CD14-positive monocyte (primary cell): ENCODE results near the gene SLIT3. TPM values are rescaled to one million over a fixed set of nuclear protein-coding genes. Genes with fewer than 3 reads are reported as not detected.

Experiments used
- DNase-seq, 3 donors: peaks; one replicate each; pipeline ENCODE4 v3.0.0-alpha.2; 2011 to 2022
- H2AFZ ChIP-seq: 2 replicates; pipeline ENCODE4 v1.6.0; 2012; ENCODE audit warnings: mild to moderate bottlenecking, low read depth, low read length, inconsistent platforms; ENCODE audit not compliant: insufficient read depth, poor library complexity, severe bottlenecking
- H3K27ac ChIP-seq, 2 donors: 1 replicate in 1 of 2; 2 replicates in 1 of 2; pipeline ENCODE4 v1.5.1; 2012 to 2013; ENCODE audit warnings: low read length in 2 of 2, control low read depth in 1 of 2, inconsistent platforms in 1 of 2, low read depth in 1 of 2, mild to moderate bottlenecking in 1 of 2
- H3K27me3 ChIP-seq, 2 donors: one replicate each; pipeline versions ENCODE4 v1.6.0 to v1.6.1; 2011 to 2013; ENCODE audit warnings: low read length in 2 of 2; ENCODE audit not compliant: control insufficient read depth in 2 of 2, insufficient read depth in 2 of 2
- H3K36me3 ChIP-seq, 2 donors: replicated peaks in 1 of 2; 1 replicate in 1 of 2; 2 replicates in 1 of 2; pipeline versions ENCODE4 v1.5.1 to v1.6.1; 2012 to 2013; ENCODE audit warnings: low read length in 2 of 2, control low read depth in 1 of 2, inconsistent platforms in 1 of 2, mild to moderate bottlenecking in 1 of 2; ENCODE audit not compliant: insufficient read depth in 2 of 2, control insufficient read depth in 1 of 2
- H3K4me1 ChIP-seq, 2 donors: 1 replicate in 1 of 2; 2 replicates in 1 of 2; pipeline versions ENCODE4 v1.5.1 to v1.6.1; 2012 to 2013; ENCODE audit warnings: low read length in 2 of 2, control low read depth in 1 of 2, inconsistent platforms in 1 of 2, mild to moderate bottlenecking in 1 of 2, moderate library complexity in 1 of 2; ENCODE audit not compliant: insufficient read depth in 2 of 2, control insufficient read depth in 1 of 2
- H3K4me2 ChIP-seq: replicated peaks from 2 replicates; pipeline ENCODE3; 2012; ENCODE audit warnings: low read length, moderate library complexity, mild to moderate bottlenecking; ENCODE audit not compliant: poor library complexity, severe bottlenecking; ENCODE audit errors: extremely low read depth
- H3K4me3 ChIP-seq, 3 experiments: fragments of 200-600 bp in 1 of 3; sonication (generic) in 1 of 3; replicated peaks in 1 of 3; 1 replicate in 2 of 3; 2 replicates in 1 of 3; pipeline ENCODE4 v1.5.1; 2011 to 2013; ENCODE audit warnings: low read length in 3 of 3, mild to moderate bottlenecking in 3 of 3, control low read depth in 2 of 3, low read depth in 2 of 3, inconsistent platforms in 1 of 3, moderate library complexity in 1 of 3
- H3K79me2 ChIP-seq: 2 replicates; pipeline ENCODE4 v1.6.0; 2012; ENCODE audit warnings: mild to moderate bottlenecking, control low read depth, inconsistent platforms, low read length, moderate library complexity; ENCODE audit not compliant: insufficient read depth
- H3K9ac ChIP-seq: 2 replicates; pipeline ENCODE4 v1.6.0; 2017; ENCODE audit warnings: low read length, mild to moderate bottlenecking; ENCODE audit not compliant: insufficient read depth, poor library complexity, severe bottlenecking
- H3K9me3 ChIP-seq, 2 donors: replicated peaks in 1 of 2; 1 replicate in 1 of 2; 2 replicates in 1 of 2; pipeline versions ENCODE4 v1.5.1 to v1.6.1; 2012 to 2013; ENCODE audit warnings: low read length in 2 of 2, control low read depth in 1 of 2; ENCODE audit not compliant: control insufficient read depth in 1 of 2, insufficient read depth in 1 of 2
- H4K20me1 ChIP-seq: 2 replicates; pipeline ENCODE4 v1.6.0; 2012; ENCODE audit warnings: mild to moderate bottlenecking, low read length, control low read depth, moderate library complexity; ENCODE audit not compliant: insufficient read depth
- H3K27ac Mint-ChIP-seq, 7 donors: one replicate each; pipeline ENCODE4 v1.8.0; 2020; ENCODE audit warnings: mild to moderate bottlenecking in 7 of 7, mixed read lengths in 7 of 7, moderate library complexity in 6 of 7, inconsistent platforms in 2 of 7
- H3K27me3 Mint-ChIP-seq, 3 donors: one replicate each; pipeline ENCODE4 v1.8.0; 2021 to 2022; ENCODE audit warnings: low read depth in 3 of 3, mild to moderate bottlenecking in 3 of 3, mixed read lengths in 3 of 3, moderate library complexity in 3 of 3, inconsistent platforms in 1 of 3
- H3K36me3 Mint-ChIP-seq, 2 donors: one replicate each; pipeline ENCODE4 v1.8.0; 2020; ENCODE audit warnings: mixed read lengths in 2 of 2, inconsistent platforms in 1 of 2, mild to moderate bottlenecking in 1 of 2
- H3K4me1 Mint-ChIP-seq: one replicate; pipeline ENCODE4 v1.8.0; 2020; ENCODE audit warnings: mild to moderate bottlenecking, mixed read lengths
- H3K4me3 Mint-ChIP-seq, 2 donors: one replicate each; pipeline ENCODE4 v1.8.0; 2020; ENCODE audit warnings: mild to moderate bottlenecking in 2 of 2, mixed read lengths in 2 of 2, moderate library complexity in 1 of 2
- H3K9me3 Mint-ChIP-seq, 7 donors: one replicate each; pipeline ENCODE4 v1.8.0; 2020 to 2022; ENCODE audit warnings: mixed read lengths in 7 of 7, mild to moderate bottlenecking in 6 of 7, moderate library complexity in 6 of 7, inconsistent platforms in 2 of 7
- CTCF ChIP-seq: fragments of 200-600 bp; IDR thresholded peaks from one replicate; pipeline ENCODE4 v1.8.0; 2022; ENCODE audit warnings: antibody characterized with exemption, mild to moderate bottlenecking
- WGBS: methylation state at CpG from one replicate; pipeline ENCODE4 v1.1.5; 2013; ENCODE audit warnings: missing lambda C conversion rate; ENCODE audit not compliant: insufficient coverage; 5-methylcytosine and 5-hydroxymethylcytosine counted together
- intact Hi-C, 2 donors: fragments of 100-400 bp; cut with micrococcal nuclease; formaldehyde crosslinking; loops; one replicate each; pipeline versions ENCODE4 v1.15.0 to v1.15.1; 2023
- polyA plus RNA-seq, 3 donors: library from polyadenylated mRNA; depleted of rRNA in 1 of 3; unstranded in 2 of 3; stranded (reverse) in 1 of 3; fragments of 300-500 nt in 2 of 3; fragments of >200 nt in 1 of 3; fragmentation: Illumina TruSeq in 2 of 3; gene quantifications; 1 replicate in 2 of 3; 2 replicates in 1 of 3; pipeline ENCODE4 v1.2.3, GENCODE V29; 2012 to 2021

Gene SLIT3
- polyA plus RNA-seq, 3 donors, result not detected

GRCh38 chr5:169325273-169325672, 24.3 kb upstream of the SLIT3 start:
- Histone ChIP-seq H3K27me3 (no peaks in the 10 kb centered on the region), H3K4me1 (no peaks in the 10 kb centered on the region), H3K9ac (no peak overlapping the region), H3K4me2 (no peak overlapping the region), H3K27ac (no peak overlapping the region), H3K36me3 (no peaks in the 10 kb centered on the region), H2AFZ (no peak overlapping the region), H3K79me2 (no peaks in the 10 kb centered on the region), H3K4me3 (no peak overlapping the region), H4K20me1 (no peaks in the 10 kb centered on the region), H3K9me3 (no peaks in the 10 kb centered on the region)
- intact Hi-C loops, result no loop called here
- TF ChIP-seq CTCF, result no peak
- Mint-ChIP-seq H3K27ac (no peak overlapping the region), H3K4me1 (no peaks in the 10 kb centered on the region), H3K4me3 (no peak overlapping the region), H3K27me3 (peaks cover 3 to 7% (median 6%) of the 10 kb centered on the region in 3 donors), H3K36me3 (no peaks in the 10 kb centered on the region), H3K9me3 (peaks cover 0 to 2% (median 1%) of the 10 kb centered on the region in 7 donors)
- 83% methylated on average over 2 of the region's 2 CpGs for WGBS
- DNase-seq, result no peak

- Histone ChIP-seq H3K4me1 (no peaks in the 10 kb centered on the region), H3K4me3 (no peak overlapping the region), H3K4me2 (no peak overlapping the region), H3K36me3 (no peaks in the 10 kb centered on the region), H3K27ac (no peak overlapping the region), H2AFZ (no peak overlapping the region), H3K9ac (no peak overlapping the region), H3K79me2 (no peaks in the 10 kb centered on the region), H3K9me3 (no peaks in the 10 kb centered on the region), H4K20me1 (no peaks in the 10 kb centered on the region), H3K27me3 (no peaks in the 10 kb centered on the region)
- Mint-ChIP-seq H3K36me3 (no peaks in the 10 kb centered on the region), H3K27me3 (peaks cover 0 to 18% (median 2%) of the 10 kb centered on the region in 3 donors), H3K27ac (peak overlapping the region in 1 of 7 donors; percentile 20), H3K9me3 (no peaks in the 10 kb centered on the region), H3K4me1 (no peaks in the 10 kb centered on the region), H3K4me3 (no peak overlapping the region)
- DNase-seq, result no peak
- TF ChIP-seq CTCF, result no peak
- intact Hi-C loops, result no loop called here
- WGBS, result no CpG with 5 or more reads among the region's 2 CpGs
Observed at GRCh38 chr5:169318556-169318955, 17.6 kb upstream of the SLIT3 start.
